A549 (cell line): ENCODE measurements around the gene ISCA2. TPM values are rescaled to one million over a fixed set of nuclear protein-coding genes. Genes with fewer than 3 reads are reported as not detected.

ENCODE experiments used
- ATAC-seq, 2 experiments: fragments of 200-7000 bp in 1 of 2; fragments of >200 bp in 1 of 2; cut with Nextera tagmentation in 1 of 2; cut with Tn5 transposase in 1 of 2; 3 replicates each; pipeline versions ENCODE4 v1.8.0 to v1.9.1; 2018 to 2020; ENCODE audit warnings: mild to moderate bottlenecking in 1 of 2, moderate library complexity in 1 of 2
- CTCF ChIA-PET: fragments of 300-600 bp; sonication (Branson Sonifier 250); formaldehyde crosslinking; extraction: SDS; loops from one replicate; lab custom pipeline; 2021; ENCODE audit warnings: antibody characterized with exemption, inconsistent platforms; lab: Yijun Ruan, JAX
- POLR2A ChIA-PET: fragments of 350-600 bp; formaldehyde crosslinking; extraction: SDS; loops from one replicate; lab custom pipeline; 2021; ENCODE audit warnings: antibody characterized with exemption, inconsistent platforms; lab: Yijun Ruan, JAX
- DNase-seq, 2 experiments: peaks; one replicate each; pipeline versions ENCODE4 v3.0.0 to v3.0.0-alpha.2; 2011 to 2016; ENCODE audit warnings: low read depth in 1 of 2, low spot score in 1 of 2
- FAIRE-seq: peaks from 2 replicates; lab custom pipeline; 2011; peaks lifted over from hg19 to GRCh38; lab: Jason Lieb, UNC
- H3K27ac ChIP-seq, 2 experiments: fragments of >200 bp; sonication (Bioruptor Twin); formaldehyde crosslinking; 3 replicates each; pipeline ENCODE4 v1.5.1; 2016 to 2017
- H3K4me1 ChIP-seq: fragments of >200 bp; sonication (Bioruptor Twin); formaldehyde crosslinking; 3 replicates; pipeline ENCODE4 v1.6.1; 2016
- H3K4me2 ChIP-seq: fragments of >200 bp; sonication (Bioruptor Twin); formaldehyde crosslinking; 3 replicates; pipeline ENCODE4 v1.6.1; 2016
- H3K4me3 ChIP-seq: fragments of >200 bp; sonication (Bioruptor Twin); formaldehyde crosslinking; 3 replicates; pipeline ENCODE4 v1.5.1; 2016
- H3K9me3 ChIP-seq: fragments of >200 bp; sonication (Bioruptor Twin); formaldehyde crosslinking; 3 replicates; pipeline ENCODE4 v1.6.1; 2016
- ATOH8 ChIP-seq: fragments of 250-450 bp; sonication (Bioruptor Pico); IDR thresholded peaks from 2 replicates; pipeline ENCODE4 v1.5.0; 2020; ENCODE audit warnings: low read depth, mild to moderate bottlenecking, moderate library complexity
- BCL3 ChIP-seq: fragments of >200 bp; sonication (Bioruptor Twin); formaldehyde crosslinking; IDR thresholded peaks from 3 replicates; pipeline ENCODE4 v1.6.1; 2016
- BHLHE40 ChIP-seq: IDR thresholded peaks from 2 replicates; pipeline ENCODE4 v1.6.1; 2012; ENCODE audit warnings: low read depth, low read length, inconsistent platforms
- CEBPB ChIP-seq, 2 experiments: fragments of >200 bp in 1 of 2; sonication (Bioruptor Twin) in 1 of 2; formaldehyde crosslinking in 1 of 2; IDR thresholded peaks; 2 replicates each; pipeline ENCODE4 v1.6.1; 2012 to 2016
- CHD2 ChIP-seq: fragments of 150-350 bp; IDR thresholded peaks from 2 replicates; pipeline ENCODE4 v1.6.1; 2014; ENCODE audit warnings: low read length; ENCODE audit not compliant: partially characterized antibody
- CTCF ChIP-seq: fragments of >200 bp; sonication (Bioruptor Twin); formaldehyde crosslinking; IDR thresholded peaks from 3 replicates; pipeline ENCODE4 v1.5.1; 2016
- E2F6 ChIP-seq: IDR thresholded peaks from 2 replicates; pipeline ENCODE4 v1.6.1; 2012; ENCODE audit warnings: low read depth, borderline replicate concordance
- EHF ChIP-seq: fragments of 250-450 bp; sonication (Bioruptor Pico); IDR thresholded peaks from 2 replicates; pipeline ENCODE4 v1.5.0; 2020; ENCODE audit warnings: mild to moderate bottlenecking
- ESRRA ChIP-seq: fragments of 150-350 bp; IDR thresholded peaks from 2 replicates; pipeline ENCODE4 v1.6.1; 2014; ENCODE audit warnings: mild to moderate bottlenecking, low read length, borderline replicate concordance
- FOSL2 ChIP-seq, 2 experiments: fragments of 450-650 bp in 1 of 2; fragments of >200 bp in 1 of 2; sonication (Bioruptor Twin) in 1 of 2; formaldehyde crosslinking; IDR thresholded peaks; 2 replicates each; pipeline versions ENCODE4 v1.5.0 to v1.6.1; 2016 to 2020; ENCODE audit warnings: mild to moderate bottlenecking in 1 of 2, moderate library complexity in 1 of 2
- HES2 ChIP-seq: fragments of >200 bp; sonication (Bioruptor Twin); formaldehyde crosslinking; IDR thresholded peaks from 2 replicates; pipeline ENCODE4 v1.6.1; 2016
- HEYL ChIP-seq: fragments of 250-450 bp; sonication (Bioruptor Pico); IDR thresholded peaks from 2 replicates; pipeline ENCODE4 v1.8.0; 2021; ENCODE audit warnings: mild to moderate bottlenecking, moderate library complexity
- HOXA7 ChIP-seq: fragments of 250-450 bp; sonication (Bioruptor Pico); IDR thresholded peaks from 2 replicates; pipeline ENCODE4 v1.5.0; 2020; ENCODE audit warnings: mild to moderate bottlenecking, moderate library complexity
- HOXB13 ChIP-seq: fragments of 250-450 bp; sonication (Bioruptor Pico); IDR thresholded peaks from 2 replicates; pipeline ENCODE4 v1.5.0; 2020; ENCODE audit warnings: low read depth, mild to moderate bottlenecking, moderate library complexity
- HOXB5 ChIP-seq: fragments of 250-450 bp; sonication (Bioruptor Pico); IDR thresholded peaks from 2 replicates; pipeline ENCODE4 v1.5.0; 2020; ENCODE audit warnings: mild to moderate bottlenecking, moderate library complexity
- JUN ChIP-seq, 2 experiments: fragments of >200 bp; sonication (Bioruptor Twin); formaldehyde crosslinking; IDR thresholded peaks; 2 replicates in 1 of 2; 3 replicates in 1 of 2; pipeline ENCODE4 v1.6.1; 2016 to 2017
- KDM1A ChIP-seq: fragments of 200-600 bp; sonication (generic); IDR thresholded peaks from 2 replicates; pipeline ENCODE4 v1.6.1; 2016; ENCODE audit warnings: low read depth, mild to moderate bottlenecking
- KDM5A ChIP-seq: fragments of 200-600 bp; sonication (generic); IDR thresholded peaks from 2 replicates; pipeline ENCODE4 v1.6.1; 2016; ENCODE audit warnings: antibody characterized with exemption, mild to moderate bottlenecking
- MAFK ChIP-seq: fragments of 450-650 bp; IDR thresholded peaks from 2 replicates; pipeline ENCODE4 v1.6.1; 2014; ENCODE audit not compliant: partially characterized antibody
- MAX ChIP-seq: IDR thresholded peaks from 2 replicates; pipeline ENCODE4 v1.6.1; 2012
- MYC ChIP-seq: IDR thresholded peaks from 2 replicates; pipeline ENCODE4 v1.6.1; 2012; ENCODE audit warnings: mild to moderate bottlenecking, inconsistent platforms, low read length, improper control_type of control experiment, borderline replicate concordance
- POLR2A ChIP-seq: IDR thresholded peaks from 2 replicates; pipeline ENCODE4 v1.6.1; 2012; ENCODE audit warnings: mild to moderate bottlenecking, low read length
- POLR2AphosphoS2 ChIP-seq: conservative IDR thresholded peaks from 2 replicates; pipeline ENCODE4 v1.6.1; 2012; ENCODE audit warnings: low read length, improper control_type of control experiment, inconsistent platforms
- RARB ChIP-seq: fragments of 250-450 bp; sonication (Bioruptor Pico); IDR thresholded peaks from 2 replicates; pipeline ENCODE4 v1.8.0; 2021; ENCODE audit warnings: mild to moderate bottlenecking, moderate library complexity
- RFX5 ChIP-seq: fragments of 450-650 bp; IDR thresholded peaks from 2 replicates; pipeline ENCODE4 v1.7.1; 2014; ENCODE audit warnings: antibody characterized with exemption, mild to moderate bottlenecking, moderate library complexity
- SREBF2 ChIP-seq: fragments of 450-650 bp; IDR thresholded peaks from 2 replicates; pipeline ENCODE4 v1.6.1; 2014; ENCODE audit warnings: mild to moderate bottlenecking, moderate library complexity
- TP53 ChIP-seq: fragments of 250-450 bp; sonication (Bioruptor Pico); IDR thresholded peaks from 2 replicates; pipeline ENCODE4 v1.5.0; 2021; ENCODE audit warnings: mild to moderate bottlenecking, moderate library complexity
- WGBS: methylation state at CpG from one replicate; pipeline ENCODE4 v1.1.6; 2017; ENCODE audit errors: missing lambda C conversion rate; 5-methylcytosine and 5-hydroxymethylcytosine counted together
- polyA plus RNA-seq, 4 experiments: library from polyadenylated mRNA; depleted of rRNA in 3 of 4; stranded (reverse); fragments of >200 nt; fragmentation: RNase III in 1 of 4; extraction: RNeasy Plus Mini Kit Qiagen cat#74134 plus additional on column Dnase treatment in 1 of 4; gene quantifications; 2 replicates in 3 of 4; 3 replicates in 1 of 4; pipeline ENCODE4 v1.2.3, GENCODE V29; 2011 to 2017

Gene ISCA2
- polyA plus RNA-seq, 2 of the 4 experiments (the other 2 are of a cell fraction) = 48.8 to 49.3 TPM

GRCh38 chr14:74503291-74503937, 9.8 kb downstream of the ISCA2 start:
- H3K4me2 ChIP-seq = no peak overlapping the region
- 84% methylated on average over 13 of the region's 14 CpGs for WGBS
- H3K4me1 ChIP-seq = peaks cover 12% of the 10 kb centered on the region; the same call in 2 of the 3 replicates
- ATAC-seq (no peak), FAIRE-seq (no peak), DNase-seq (no peak)
- ChIA-PET POLR2A (no interaction called here), CTCF (interaction anchor here (0.5 to 6.8 kb wide), 11 partner anchors 11 to 301 kb away, joined by 3 to 62 read pairs (median 6); partner anchors contain the start of genes ISCA2 and NPC2)
- no peaks in the 10 kb centered on the region for H3K9me3 ChIP-seq
- TF ChIP-seq MAFK = no peak
- no peak for TF ChIP-seq E2F6
- TF ChIP-seq ESRRA = no peak
- no peak for TF ChIP-seq FOSL2 (IDR thresholded peaks at IDR 0.05)
- TF ChIP-seq FOSL2 (CRISPR knock-in tag; IDR thresholded peaks at IDR 0.05) = no peak
- TF ChIP-seq HEYL (CRISPR knock-in tag) = no peak
- TF ChIP-seq EHF = no peak
- TF ChIP-seq MAX = no peak
- no peak for TF ChIP-seq KDM5A
- no peak for TF ChIP-seq CTCF
- TF ChIP-seq BHLHE40 = no peak
- TF ChIP-seq HOXB5 (CRISPR knock-in tag) = no peak
- no peak for TF ChIP-seq SREBF2
- TF ChIP-seq POLR2AphosphoS2 = no peak
- TF ChIP-seq RFX5 = no peak
- TF ChIP-seq CHD2 = no peak
- no peak for TF ChIP-seq HES2
- H3K4me3 ChIP-seq = no peak overlapping the region
- H3K27ac ChIP-seq = no peak overlapping the region; a peak in 1 of 6 replicates

GRCh38 chr14:74503938-74504335, 10.4 kb downstream of the ISCA2 start:
- Histone ChIP-seq H3K9me3 (no peaks in the 10 kb centered on the region), H3K4me1 (peaks cover 12% of the 10 kb centered on the region; the same call in 2 of the 3 replicates), H3K4me2 (no peak overlapping the region), H3K4me3 (no peak overlapping the region), H3K27ac (no peak overlapping the region)
- no peak for FAIRE-seq
- POLR2A ChIA-PET = no interaction called here
- CTCF ChIA-PET = interaction anchor here (1.7 to 6.8 kb wide), 4 partner anchors 11 to 65 kb away, joined by 4 to 62 read pairs (median 17); no protein-coding TSS in a partner anchor
- no peak for ATAC-seq
- DNase-seq = no peak
- no peak for TF ChIP-seq ATOH8 (CRISPR knock-in tag)
- no peak for TF ChIP-seq HES2
- no peak for TF ChIP-seq MYC
- TF ChIP-seq POLR2A = no peak
- TF ChIP-seq ESRRA = no peak
- no peak for TF ChIP-seq E2F6
- no peak for TF ChIP-seq KDM1A
- no peak for TF ChIP-seq EHF
- TF ChIP-seq TP53 (CRISPR knock-in tag) = no peak
- no peak for TF ChIP-seq RARB
- TF ChIP-seq MAFK = no peak
- TF ChIP-seq HOXB13 (CRISPR knock-in tag) = no peak
- no peak for TF ChIP-seq CEBPB (IDR thresholded peaks at IDR 0.05)
- TF ChIP-seq JUN (IDR thresholded peaks at IDR 0.05) = no peak
- TF ChIP-seq HOXA7 (CRISPR knock-in tag) = no peak
- TF ChIP-seq BCL3 = no peak
- 97% methylated on average over 12 of the region's 12 CpGs for WGBS
